ENCODE results near the gene TUBA8. TPM values are rescaled to one million over a fixed set of nuclear protein-coding genes. Genes with fewer than 3 reads are reported as not detected.
A peak's percentile ranks its signal among the peaks of the same experiment; 100 is the strongest.

Gene TUBA8
- total RNA-seq, 1 donor from 2014 or later = 247 TPM

DNA sequence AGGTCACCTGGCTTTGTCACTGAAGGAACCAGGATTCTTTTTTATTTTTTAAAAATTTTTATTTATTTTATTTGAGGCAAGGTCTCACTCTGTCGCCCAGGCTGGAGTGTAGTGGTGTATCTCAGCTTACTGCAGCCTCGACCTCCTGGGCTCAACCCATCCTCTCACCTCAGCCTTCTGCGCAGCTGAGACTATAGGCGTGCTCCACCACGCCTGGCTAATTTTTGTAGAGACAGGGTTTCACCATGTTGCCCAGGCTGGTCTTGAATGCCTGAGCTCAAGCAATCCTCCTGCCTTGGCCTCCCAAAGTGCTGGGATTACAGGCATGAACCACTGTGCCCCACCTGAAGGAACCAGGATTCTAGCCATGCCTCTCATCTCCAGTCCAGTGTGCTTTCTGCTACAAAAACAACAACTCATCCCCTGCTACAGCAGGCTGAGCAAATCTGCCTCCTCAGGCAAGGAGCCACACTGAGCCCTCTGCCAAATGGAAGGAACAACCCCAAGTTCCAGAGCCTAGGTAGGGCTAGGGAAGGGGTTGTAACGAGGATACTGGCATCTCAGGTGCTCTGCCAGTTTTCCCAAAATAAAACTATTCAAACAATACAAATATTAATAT lies 35.4 kb upstream of the TUBA8 start:
- no peak for ATAC-seq (ENCODE audit: poor library complexity)
- intact Hi-C loops (cut with DNase I) = loop anchor here (5.0 to 10.0 kb wide), 4 partner anchors 90 to 333 kb away; no protein-coding TSS in a partner anchor
- no peak for DNase-seq

DNA sequence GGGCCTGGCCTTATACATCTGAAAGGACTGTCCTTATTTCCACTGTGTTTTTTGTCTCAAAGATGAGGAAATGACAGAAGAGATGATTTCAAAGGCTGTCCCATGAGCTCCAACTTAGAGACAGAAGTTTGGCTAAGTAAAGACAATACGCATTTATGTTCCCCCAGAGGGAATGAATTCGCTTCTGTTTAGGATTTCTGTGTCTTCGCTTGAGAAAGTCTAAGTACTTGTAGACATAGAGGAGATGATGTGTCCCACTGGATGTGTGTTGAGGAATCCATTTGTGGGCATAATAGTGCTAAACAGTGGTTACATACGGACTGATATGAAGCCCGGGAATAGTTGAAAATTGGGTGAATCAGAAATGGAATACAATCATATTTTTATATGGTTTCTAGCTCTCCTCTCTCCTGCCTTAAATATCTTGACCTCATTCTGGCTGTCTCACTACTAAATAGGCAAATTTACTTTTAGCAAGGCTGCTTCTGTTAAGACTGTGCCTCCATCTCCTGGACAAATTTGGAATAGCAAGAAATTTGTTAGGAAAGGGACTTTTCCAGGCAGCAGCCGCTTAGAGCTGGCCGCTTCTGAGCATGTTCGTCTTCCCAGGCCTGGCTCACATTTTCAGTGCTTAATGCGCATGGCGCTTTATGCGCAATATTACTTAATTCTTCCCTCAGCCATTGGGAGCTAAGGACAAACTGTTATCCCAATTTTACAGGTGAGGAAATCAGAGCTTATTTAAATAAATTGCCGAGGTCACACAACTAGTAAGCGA lies 34.7 kb upstream of the TUBA8 start:
- intact Hi-C loops (cut with DNase I) = loop anchor here (2.0 to 10.0 kb wide), 5 partner anchors 91 to 334 kb away; no protein-coding TSS in a partner anchor
- ATAC-seq (ENCODE audit: poor library complexity) = peak; percentile 55
- DNase-seq = peak; percentile 70

DNA sequence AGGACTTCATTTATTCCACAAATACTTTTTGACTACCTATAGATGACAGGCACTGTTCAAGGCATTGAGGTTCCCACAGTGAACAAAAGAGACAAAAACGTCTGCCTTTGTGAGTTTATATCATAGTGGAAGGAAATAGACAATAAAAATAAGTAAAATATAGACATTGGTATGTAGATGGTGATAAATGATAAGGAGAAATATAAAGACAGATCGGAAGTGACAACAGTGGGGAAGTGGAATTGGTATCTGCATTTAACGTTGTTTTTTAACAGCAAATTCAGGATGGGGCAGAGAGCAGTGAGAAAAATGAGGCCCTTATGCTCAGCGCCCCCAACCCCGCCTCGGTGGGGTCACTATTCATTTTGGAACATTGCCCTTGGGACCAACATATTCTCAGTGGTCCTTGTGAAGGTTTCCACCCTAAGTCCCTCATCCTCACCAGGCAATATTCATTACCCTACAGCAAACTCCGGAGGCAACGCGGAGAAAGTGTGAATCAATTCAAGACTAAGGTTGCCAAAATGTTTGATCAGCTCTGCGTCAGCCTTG lies 33.4 kb upstream of the TUBA8 start:
- intact Hi-C loops (cut with DNase I) = loop anchor here (2.0 to 10.0 kb wide), 5 partner anchors 92 to 335 kb away; no protein-coding TSS in a partner anchor
- ATAC-seq (ENCODE audit: poor library complexity) (no peak), DNase-seq (no peak)

DNA sequence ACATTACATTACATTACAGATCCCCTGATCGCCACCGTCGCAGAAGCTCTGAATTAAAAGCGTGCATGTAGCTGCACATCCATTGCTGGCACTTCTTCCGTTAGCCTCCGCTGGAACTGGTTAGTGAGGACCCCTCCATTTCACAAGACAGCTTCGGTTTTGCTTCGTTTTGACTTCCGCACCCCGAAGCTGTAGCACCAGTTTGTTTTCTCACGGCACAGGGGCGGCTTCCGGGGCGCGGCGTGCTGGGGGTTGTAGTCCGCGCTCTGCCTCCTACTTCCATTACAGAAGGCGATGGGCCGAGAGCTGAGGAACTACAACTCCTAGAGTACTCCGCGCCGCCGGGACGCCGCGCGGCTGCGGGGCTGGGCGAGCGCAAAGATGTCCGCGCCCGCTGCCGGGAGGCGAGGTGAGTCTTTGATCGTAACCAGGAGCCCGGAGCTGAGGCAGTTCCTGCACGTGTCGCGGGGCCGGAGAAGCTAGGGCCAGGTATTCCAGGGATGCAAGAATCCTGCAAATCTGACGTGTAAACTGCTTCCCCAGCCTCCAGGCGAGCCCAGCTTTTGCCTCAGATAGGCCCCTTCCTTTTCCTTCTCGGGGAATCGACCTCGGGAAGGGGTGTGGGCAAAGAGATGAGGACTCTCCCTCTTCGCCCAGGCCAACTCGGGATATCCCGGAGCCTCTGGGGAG lies 32.8 kb upstream of the TUBA8 start, which contains the start of gene PEX26:
Gene PEX26 (plus strand): TSS at position 352 of the 690 bp plus-strand sequence. CDS start 387 bp downstream, outside the sequence.
- ATAC-seq (ENCODE audit: poor library complexity) = peak; percentile 97
- intact Hi-C loops (cut with DNase I) = loop anchor here (2.0 to 10.0 kb wide), 5 partner anchors 93 to 335 kb away; no protein-coding TSS in a partner anchor
- peak; percentile 96 for DNase-seq

DNA sequence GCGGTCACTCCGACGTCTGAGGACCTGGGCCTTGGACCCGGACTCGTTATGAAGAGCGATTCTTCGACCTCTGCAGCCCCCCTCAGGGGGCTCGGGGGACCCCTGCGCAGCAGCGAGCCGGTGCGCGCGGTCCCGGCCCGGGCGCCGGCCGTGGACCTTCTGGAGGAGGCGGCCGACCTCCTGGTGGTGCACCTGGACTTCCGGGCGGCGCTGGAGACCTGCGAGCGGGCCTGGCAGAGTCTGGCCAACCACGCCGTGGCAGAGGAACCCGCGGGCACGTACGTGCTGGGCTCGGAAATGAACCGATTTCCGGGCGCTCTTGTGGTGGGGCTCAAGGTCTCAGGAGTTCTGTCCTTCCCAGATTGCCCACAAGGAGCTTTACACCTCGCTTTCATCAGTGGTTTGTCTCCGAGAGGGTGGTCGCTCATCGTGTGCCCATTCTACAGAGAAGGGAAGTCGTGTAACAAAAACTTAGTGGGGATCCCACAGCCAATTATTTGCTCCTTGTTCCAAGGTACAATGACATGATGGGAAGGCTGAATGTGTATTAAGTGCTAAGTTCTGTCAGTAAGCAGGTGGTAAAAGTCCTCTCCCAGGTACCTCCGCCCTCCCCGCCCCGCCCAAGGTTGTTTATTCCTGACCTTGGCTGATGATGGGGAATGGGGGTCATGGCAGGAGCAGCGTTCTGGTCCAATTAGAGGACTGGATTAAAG lies 32.1 kb upstream of the TUBA8 start:
- ATAC-seq (ENCODE audit: poor library complexity) = peak; percentile 26
- peak; percentile 57 for DNase-seq
- intact Hi-C loops (cut with DNase I) = loop anchor here (5.0 to 10.0 kb wide), 4 partner anchors 94 to 336 kb away; no protein-coding TSS in a partner anchor

DNA sequence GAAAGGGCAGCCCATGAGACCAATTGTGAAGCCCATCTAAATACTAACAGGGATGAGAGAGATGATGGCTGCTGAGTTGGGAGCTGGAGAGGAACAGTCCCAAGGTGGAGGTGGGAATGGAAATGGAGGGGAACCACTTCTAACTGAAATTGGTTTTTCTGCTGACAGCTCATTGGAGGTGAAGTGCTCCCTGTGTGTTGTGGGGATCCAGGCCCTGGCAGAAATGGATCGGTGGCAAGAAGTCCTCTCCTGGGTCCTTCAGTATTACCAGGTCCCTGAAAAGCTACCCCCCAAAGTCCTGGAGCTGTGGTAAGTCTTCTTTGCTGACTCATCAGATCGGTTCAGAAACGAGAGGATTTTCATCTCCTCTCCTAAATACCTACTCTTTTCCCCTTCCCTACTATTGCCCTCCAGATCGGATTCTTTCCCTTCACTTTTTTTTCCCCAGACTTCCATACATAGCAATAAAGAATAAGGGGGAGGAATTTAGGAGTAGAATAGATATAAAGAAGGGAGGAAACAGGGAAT lies 30.8 kb upstream of the TUBA8 start:
- intact Hi-C loops (cut with DNase I) = loop anchor here (5.0 to 10.0 kb wide), 4 partner anchors 95 to 337 kb away; no protein-coding TSS in a partner anchor
- DNase-seq (no peak), ATAC-seq (ENCODE audit: poor library complexity) (no peak)

DNA sequence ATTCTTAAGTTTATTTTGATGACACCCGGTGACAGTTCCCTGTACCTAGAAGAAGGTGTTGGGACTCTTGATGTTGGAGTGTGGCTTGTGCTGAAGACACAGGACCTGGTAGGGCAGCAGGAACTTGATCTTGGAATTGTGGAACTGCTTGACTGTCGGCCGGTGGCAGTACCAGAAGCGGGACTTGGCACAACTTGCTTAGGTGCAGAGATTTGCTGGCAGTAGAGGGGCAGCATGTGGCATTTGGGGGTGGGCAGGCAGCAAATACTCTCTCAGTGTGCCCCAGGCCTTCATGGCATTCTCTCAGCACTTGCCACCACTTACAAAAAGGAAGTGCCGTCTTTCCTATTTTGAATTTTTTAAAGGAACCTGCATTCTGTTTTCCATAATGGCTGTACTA lies 29.2 kb upstream of the TUBA8 start:
- ATAC-seq (ENCODE audit: poor library complexity) (no peak), DNase-seq (no peak)
- intact Hi-C loops (cut with DNase I) = no loop called here

DNA sequence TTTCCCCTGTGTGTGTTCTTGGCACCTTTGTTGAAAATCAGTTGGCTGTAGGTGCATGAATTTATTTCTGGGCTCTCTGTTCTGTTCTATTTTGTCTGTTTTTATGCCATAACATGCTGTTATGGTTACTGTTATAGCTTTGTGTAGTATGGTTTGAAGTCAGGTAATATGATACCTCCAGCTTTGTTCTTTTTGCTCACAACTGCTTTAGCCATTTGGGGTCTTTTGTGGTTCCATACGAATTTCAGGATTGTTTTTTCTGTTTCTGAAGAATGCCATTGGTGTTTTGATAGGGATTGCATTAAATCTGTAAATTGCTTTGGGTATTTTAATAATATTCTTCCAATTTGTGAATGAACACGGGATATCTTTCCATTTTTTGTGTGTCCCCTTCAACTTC lies 28.1 kb upstream of the TUBA8 start:
- no peak for ATAC-seq (ENCODE audit: poor library complexity)
- intact Hi-C loops (cut with DNase I) = no loop called here

DNA sequence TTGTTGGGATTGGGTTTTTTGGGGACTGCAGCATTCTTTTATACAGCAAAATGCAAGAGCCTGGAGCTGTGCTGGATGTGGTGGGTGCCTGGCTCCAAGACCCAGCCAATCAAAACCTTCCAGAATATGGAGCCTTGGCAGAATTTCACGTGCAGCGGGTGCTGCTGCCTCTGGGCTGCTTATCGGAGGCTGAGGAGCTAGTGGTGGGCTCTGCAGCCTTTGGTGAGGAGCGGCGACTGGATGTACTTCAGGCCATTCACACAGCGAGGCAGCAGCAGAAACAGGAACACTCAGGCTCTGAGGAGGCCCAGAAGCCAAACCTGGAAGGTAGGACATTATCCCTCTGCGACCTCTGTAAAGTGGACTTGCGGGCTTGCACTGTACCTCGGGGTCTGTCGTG lies 27.2 kb upstream of the TUBA8 start:
- ATAC-seq (ENCODE audit: poor library complexity) (no peak), DNase-seq (no peak)
- intact Hi-C loops (cut with DNase I) = no loop called here

More for the DNA sequence above, 28.1 kb upstream of the TUBA8 start:
- no peak for DNase-seq

DNA sequence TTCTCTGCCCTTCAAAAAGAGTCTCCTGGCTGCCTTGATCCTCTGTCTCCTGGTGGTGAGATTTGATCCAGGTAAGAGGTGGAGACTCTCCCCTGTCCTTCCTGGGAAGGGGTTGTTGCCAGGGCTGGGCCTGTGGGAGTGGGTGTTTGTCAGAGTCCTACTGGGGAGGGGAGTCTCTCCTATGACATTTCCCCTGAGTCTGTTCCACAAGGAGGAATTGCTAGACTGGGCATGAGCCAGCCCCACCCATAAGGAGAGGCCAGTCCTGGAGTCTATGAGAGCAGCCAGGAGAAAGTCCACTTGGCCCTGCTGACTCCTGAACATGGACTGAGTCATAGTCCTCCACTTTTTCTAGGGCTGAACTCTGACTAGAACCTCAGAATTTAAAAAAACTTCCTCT lies 25.4 kb upstream of the TUBA8 start:
- ATAC-seq (ENCODE audit: poor library complexity) = no peak

DNA sequence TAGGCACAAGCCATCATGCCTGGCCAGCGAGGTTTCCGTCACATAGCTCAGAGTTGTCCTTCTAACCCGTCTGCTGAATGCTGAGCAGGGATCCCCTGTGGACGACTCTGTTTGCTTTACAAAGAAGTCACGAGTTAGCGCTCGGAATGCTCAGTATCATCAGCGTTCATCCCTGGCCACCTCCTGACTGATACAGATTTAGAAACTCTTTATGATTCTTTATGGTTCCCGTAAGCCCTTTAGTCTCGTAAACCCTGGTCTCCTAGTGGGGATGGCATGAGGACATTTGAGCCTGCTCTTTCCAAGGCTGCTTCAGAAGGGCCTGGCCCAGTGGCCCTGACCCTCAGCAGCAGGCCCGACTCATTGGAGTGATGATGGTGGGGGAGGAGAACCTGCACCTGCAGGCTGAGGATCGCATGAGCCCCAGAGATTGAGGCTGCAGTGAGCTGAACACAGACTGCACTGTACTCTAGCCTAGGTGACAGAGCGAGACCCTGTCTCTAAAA lies 23.2 kb upstream of the TUBA8 start:
- intact Hi-C loops (cut with DNase I) = no loop called here
- DNase-seq (no peak), ATAC-seq (ENCODE audit: poor library complexity) (no peak)

More for the DNA sequence above, 25.4 kb upstream of the TUBA8 start:
- DNase-seq = no peak
- intact Hi-C loops (cut with DNase I) = no loop called here

DNA sequence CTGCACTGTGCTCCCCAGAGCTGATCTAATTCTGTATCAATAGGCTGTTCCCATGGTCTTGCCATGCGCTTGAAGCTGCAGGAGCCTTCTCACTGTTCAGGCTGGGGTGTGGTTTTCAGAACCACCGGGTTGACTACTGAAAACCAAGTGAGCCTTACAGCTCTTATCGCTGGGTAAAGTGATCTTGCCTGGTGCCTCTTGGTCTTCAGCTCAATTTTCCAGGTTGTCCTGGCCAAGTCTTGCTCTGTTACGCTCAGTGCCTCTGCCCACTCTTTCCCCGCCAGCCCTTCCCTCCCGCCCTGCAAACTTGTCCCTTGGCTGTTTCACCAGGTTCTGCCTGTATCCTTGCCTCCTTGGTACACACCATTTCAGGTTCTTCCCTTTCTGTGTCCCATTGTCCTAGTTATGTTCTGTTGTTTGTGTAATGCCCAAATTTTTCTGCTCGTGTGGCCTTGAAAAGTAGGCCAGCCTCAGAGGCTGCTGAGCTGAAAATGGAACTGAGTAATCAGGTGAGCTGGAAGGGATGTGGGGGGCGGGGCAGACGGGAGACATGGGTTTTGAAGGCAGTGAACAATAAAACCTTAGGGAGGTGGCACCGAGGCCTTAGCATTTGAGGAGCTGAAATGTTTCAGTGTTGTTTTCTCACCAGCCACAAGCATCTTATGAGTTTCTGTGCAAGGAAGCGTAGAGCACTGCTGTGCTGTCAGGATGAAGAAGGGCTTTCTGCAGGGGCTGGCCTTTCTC lies 21.6 kb upstream of the TUBA8 start:
- DNase-seq (no peak), ATAC-seq (ENCODE audit: poor library complexity) (no peak)

DNA sequence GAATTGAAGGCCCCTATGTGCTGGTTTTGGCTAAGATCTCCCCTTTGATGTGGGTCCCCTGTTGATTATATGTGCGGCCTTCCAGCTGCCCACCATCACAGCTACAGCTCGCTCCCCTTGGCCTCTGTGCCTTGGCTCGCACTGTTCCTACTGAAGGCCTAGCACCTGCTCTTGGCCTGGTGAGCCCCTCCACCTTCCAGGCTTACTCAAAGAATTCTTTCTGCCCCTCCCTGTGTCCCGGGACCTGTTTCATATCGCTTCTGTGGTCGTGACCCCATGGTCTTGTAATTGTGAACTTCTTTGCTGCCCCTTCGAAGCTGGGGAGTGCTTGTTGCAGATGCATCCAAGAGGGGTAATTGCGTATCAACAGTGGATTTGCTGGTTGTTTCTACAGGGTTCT lies 20.3 kb upstream of the TUBA8 start:
- intact Hi-C loops (cut with DNase I) = no loop called here
- ATAC-seq (ENCODE audit: poor library complexity) = no peak
- DNase-seq = no peak

More for the DNA sequence above, 21.6 kb upstream of the TUBA8 start:
- intact Hi-C loops (cut with DNase I) = no loop called here

DNA sequence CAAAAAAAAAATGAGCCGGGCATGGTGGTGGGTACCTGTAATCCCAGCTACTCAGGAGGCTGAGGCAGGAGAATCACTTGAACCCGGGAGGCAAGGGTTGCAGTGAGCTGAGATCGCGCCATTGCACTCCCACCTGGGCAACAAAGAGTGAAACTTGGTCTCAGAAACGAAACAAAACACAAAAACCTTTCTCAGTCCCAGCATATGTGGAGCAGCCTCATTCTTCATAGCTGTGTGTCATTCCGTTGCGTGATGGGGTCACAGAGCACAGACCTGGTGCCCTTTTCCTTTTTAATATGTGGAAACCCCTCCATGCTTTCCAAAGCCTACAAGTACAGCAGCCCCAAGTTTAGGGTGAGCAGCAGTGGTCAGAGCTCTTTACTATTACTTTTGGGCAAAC lies 19.1 kb upstream of the TUBA8 start:
- DNase-seq (no peak), ATAC-seq (ENCODE audit: poor library complexity) (peak; percentile 23)
- intact Hi-C loops (cut with DNase I) = no loop called here

DNA sequence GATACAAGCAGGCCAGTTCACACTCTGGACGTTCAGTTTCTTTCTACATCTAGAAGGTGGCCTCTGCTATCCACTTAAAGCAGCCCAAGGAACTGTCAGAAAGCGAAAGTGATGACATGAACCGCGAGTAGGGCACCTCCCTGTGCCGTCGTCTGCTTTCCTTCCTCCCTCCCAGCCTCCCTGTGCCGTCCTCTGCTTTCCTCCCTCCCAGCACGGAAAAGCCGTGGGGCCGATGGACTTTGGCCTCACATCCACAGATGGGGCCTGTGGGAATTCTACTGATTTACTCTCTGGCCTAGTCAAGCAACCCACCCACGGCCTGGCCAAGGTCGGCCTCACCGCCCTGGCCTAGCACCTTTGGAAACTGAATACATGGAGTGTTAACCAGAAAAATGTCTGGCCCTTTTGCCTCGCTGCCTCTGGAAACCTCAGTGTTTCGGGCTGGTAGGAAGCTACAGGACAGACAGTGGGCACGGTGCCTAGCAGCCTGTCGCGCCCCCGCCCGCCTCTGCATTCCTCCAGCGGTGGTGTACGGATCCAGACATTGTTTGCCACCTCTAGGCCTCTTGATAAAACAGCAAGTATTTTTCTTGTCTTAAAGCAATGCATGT lies 18.6 kb upstream of the TUBA8 start:
- DNase-seq (peak; percentile 88), ATAC-seq (ENCODE audit: poor library complexity) (peak; percentile 88)
- intact Hi-C loops (cut with DNase I) = no loop called here

DNA sequence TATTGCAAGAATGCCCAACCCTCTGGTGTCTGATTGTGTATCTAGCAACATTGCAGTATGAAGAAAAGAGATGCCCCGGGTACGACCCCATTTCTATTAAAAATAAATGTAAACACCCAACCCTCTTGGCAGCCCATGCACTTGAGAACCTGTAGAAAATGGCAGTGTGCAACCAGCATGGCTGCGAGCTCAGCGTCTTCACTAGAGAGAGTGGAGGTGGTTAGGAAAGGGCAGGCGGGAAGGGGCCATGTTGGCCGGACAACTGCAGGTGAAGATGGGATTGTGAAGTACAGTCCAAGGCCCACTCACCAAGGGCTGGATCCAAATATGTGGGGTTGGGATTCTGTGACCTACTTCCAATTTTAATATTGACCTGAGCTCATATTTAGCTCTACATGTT lies 16.9 kb upstream of the TUBA8 start:
- ATAC-seq (ENCODE audit: poor library complexity) (no peak), DNase-seq (no peak)
- intact Hi-C loops (cut with DNase I) = no loop called here
